Epithelial cell of esophagus (primary cell): ENCODE data around the gene TRIM13.
"Not testable (repeated sequence)": the region's sequence is repeated elsewhere in the genome, so short reads cannot be mapped to it uniquely, and the experiment has no call there.

Experiments
- DNase-seq: peaks from one replicate; pipeline ENCODE4 v3.0.0; 2010; ENCODE audit warnings: low read depth
- H3K4me3 ChIP-seq: 2 replicates; pipeline ENCODE4 v1.5.1; 2011; ENCODE audit warnings: mild to moderate bottlenecking, low read length, control low read depth
- TF ChIP-seq, protein P1 (sequence below): IDR thresholded peaks from 2 replicates; pipeline ENCODE4 v1.5.1; 2011; ENCODE audit warnings: low read depth, mild to moderate bottlenecking, low read length, control low read depth, inconsistent platforms; ENCODE audit not compliant: insufficient read depth; ENCODE audit errors: missing control alignments

TRIM13 gene

DNA sequence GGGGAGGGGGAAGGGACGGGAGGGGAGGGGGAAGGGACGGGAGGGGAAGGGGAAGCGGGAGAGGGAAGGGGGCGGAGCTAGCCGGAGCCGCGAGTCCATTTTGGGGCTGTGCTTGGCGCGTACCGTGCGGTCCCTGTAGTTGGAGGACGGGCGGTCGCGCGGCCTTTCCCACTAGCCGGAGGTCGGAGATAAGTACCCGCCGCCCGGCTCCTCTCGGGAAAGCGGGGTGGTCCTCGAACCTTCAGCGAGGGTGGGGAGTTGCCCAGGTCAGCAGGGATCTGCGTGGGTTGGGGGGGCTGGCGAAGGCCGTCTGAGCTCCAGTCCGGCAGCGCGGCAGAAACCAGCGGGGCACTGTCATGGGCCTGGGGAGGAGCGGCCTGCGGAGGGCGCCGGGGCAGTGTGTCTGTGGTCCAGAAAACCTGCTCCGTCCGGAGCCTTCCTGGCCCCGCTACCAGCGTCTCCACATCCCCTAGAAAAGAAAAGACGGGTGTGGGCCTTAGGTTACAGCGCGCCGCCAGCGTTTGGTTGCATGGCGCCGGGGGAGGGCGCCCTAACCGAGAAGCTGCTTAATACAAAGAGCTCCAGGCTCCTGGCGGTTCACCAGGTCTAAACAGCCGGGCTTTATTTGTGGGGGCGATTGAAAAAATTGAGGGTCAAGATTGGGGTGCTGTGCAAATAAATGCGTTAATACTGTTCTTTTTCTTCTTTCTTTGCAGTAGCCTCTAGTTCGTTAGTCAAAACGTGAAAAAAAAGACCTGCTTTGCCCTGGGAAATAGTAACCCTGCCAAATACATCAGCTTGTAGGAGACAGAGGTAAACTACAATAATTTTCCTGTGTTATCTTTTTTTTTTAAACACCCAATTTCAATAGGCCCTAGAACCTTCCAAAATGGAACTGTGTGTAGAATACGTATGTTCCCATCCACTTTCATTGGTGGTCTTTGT is at the start of gene TRIM13:
TSS of gene TRIM13 (plus strand) at position 92 of the 945 bp plus-strand sequence. CDS start 14,899 bp downstream, outside the sequence.
- peak within 1 kb of the TSS; percentile 82 for H3K4me3 ChIP-seq
- TF ChIP-seq, protein P1, sequence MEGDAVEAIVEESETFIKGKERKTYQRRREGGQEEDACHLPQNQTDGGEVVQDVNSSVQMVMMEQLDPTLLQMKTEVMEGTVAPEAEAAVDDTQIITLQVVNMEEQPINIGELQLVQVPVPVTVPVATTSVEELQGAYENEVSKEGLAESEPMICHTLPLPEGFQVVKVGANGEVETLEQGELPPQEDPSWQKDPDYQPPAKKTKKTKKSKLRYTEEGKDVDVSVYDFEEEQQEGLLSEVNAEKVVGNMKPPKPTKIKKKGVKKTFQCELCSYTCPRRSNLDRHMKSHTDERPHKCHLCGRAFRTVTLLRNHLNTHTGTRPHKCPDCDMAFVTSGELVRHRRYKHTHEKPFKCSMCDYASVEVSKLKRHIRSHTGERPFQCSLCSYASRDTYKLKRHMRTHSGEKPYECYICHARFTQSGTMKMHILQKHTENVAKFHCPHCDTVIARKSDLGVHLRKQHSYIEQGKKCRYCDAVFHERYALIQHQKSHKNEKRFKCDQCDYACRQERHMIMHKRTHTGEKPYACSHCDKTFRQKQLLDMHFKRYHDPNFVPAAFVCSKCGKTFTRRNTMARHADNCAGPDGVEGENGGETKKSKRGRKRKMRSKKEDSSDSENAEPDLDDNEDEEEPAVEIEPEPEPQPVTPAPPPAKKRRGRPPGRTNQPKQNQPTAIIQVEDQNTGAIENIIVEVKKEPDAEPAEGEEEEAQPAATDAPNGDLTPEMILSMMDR, result peak; percentile 73
- DNase-seq, result peak; percentile 91

- not testable (repeated sequence) for H3K4me3 ChIP-seq, DNase-seq
Observed at GRCh38 chr13:49948777-49949270, 48.0 kb upstream of the TRIM13 start.

- H3K4me3 ChIP-seq, result no peak overlapping the region
- TF ChIP-seq, protein P1, result no peak
- DNase-seq, result no peak
Observed at GRCh38 chr13:49951754-49952535, 44.9 kb upstream of the TRIM13 start.

DNA sequence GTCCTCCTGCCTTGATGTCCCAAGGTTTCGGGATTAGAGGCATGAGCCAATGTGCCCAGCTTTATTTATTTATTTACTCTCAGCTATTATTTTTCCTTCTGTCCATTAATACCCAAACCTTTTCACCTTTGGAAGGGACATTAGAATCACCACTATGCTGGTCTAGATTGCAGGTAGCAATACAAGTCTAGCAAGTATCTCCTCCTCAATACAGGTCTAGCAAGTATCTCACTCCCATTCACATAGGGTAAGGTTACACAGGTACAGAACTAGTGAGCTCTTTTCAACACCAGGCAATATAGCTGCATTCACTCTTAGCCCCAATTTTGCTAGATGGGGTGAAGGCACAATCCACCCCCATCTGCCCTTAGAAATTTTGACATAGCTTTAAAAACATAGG is 43.3 kb upstream of the TRIM13 start:
- DNase-seq, result peak; percentile 57
- TF ChIP-seq, protein P1, result no peak
- no peak overlapping the region for H3K4me3 ChIP-seq

GRCh38 chr13:49954674-49955455 is 42.0 kb upstream of the TRIM13 start:
- peak; percentile 22 for DNase-seq

DNA sequence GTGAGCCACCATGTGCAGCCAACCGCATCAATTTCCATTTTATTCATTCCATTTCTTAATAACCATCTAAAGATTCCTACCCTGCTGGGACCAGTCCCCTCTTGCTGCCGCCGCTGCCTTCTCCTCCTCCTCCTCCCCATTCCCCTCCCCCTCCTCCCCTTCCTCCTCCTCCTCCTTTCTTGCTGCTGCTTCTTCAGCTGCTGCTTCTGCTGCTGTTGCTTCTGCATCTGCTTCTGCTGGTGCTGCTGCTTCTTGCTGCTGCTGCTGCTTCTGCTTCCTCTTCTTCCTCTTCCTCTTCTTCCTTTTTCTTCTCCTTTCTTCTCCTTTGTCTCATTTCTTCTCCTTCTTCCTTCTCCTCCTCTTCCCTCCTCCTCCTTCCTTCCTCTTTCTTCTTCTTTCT is 40.7 kb upstream of the TRIM13 start:
- TF ChIP-seq, protein P1, result no peak
- no peak overlapping the region for H3K4me3 ChIP-seq

More at GRCh38 chr13:49954674-49955455, 42.0 kb upstream of the TRIM13 start:
- no peak overlapping the region for H3K4me3 ChIP-seq
- TF ChIP-seq, protein P1, result no peak

More for the DNA sequence above, 40.7 kb upstream of the TRIM13 start:
- DNase-seq, result no peak
